Measurements from ENCODE around the gene OR5H14.
"Not testable (repeated sequence)": the region's sequence is repeated elsewhere in the genome, so short reads cannot be mapped to it uniquely, and the experiment has no call there.

OR5H14 gene

DNA sequence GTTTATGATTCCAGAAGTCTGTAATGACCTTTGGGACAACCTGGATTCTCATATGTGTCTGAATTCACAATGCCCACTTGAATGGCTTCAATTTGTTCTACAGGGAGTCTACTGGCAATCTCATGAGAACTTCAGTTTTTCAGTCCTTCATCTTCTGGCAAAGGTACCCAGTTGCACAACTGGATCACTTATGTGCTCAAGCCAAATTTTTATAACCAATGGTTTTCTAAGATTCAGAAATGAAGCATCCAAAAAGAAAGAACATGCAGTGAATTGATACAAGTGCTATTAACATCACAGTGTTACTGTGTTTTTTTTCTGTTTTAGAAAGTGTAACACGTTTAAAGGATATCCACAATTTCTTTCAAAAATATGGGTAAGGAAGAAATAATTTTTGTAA lies at the start of gene OR5H14:
Gene OR5H14 (plus strand): TSS at position 301 of the 400 bp plus-strand sequence. CDS start 1,907 bp downstream, outside the sequence.
- Histone ChIP-seq H3K27me3 (replicated peaks; ENCODE audit: control insufficient read depth, insufficient read depth, low read length) (no peaks in the 10 kb centered on the region), H3K4me3 (ENCODE audit: low read length) (no peak within 1 kb of the TSS), H3K36me3 (ENCODE audit: control insufficient read depth, insufficient read depth, low read length, severe bottlenecking) (no peaks in the 10 kb centered on the region), H3K9ac (ENCODE audit: low read length) (no peak within 1 kb of the TSS), H3K4me1 (ENCODE audit: control insufficient read depth, insufficient read depth, low read length) (no peaks in the 10 kb centered on the region), H3K9me3 (ENCODE audit: control insufficient read depth, low read length) (no peaks in the 10 kb centered on the region)
- no peak for DNase-seq (ENCODE audit: low read depth)

DNA sequence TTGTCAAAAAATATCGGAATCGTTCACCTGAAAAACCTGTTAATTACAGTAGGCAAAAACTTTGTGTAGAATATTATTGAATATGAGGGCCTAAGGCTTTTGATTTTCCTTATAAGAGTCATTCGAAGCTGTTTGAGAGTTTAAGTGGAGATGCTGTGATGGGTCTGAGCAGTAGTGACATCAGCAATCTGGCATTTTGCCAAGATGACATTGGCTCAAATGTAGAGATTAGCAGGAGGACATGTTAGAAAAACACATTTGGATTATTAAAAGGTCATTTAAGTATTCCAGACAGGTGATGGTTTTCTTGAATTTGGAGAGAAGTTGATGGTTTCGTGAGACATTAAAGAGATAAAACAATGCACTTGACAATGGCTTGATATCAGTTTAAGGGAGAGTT lies 47.4 kb upstream of the OR5H14 start:
- no peak for DNase-seq (ENCODE audit: low read depth)
- Histone ChIP-seq H3K4me3 (ENCODE audit: low read length) (no peak overlapping the region), H3K36me3 (ENCODE audit: control insufficient read depth, insufficient read depth, low read length, severe bottlenecking) (no peaks in the 10 kb centered on the region), H3K9ac (ENCODE audit: low read length) (no peak overlapping the region), H3K4me1 (ENCODE audit: control insufficient read depth, insufficient read depth, low read length) (no peaks in the 10 kb centered on the region), H3K27me3 (replicated peaks; ENCODE audit: control insufficient read depth, insufficient read depth, low read length) (no peaks in the 10 kb centered on the region), H3K9me3 (ENCODE audit: control insufficient read depth, low read length) (no peaks in the 10 kb centered on the region)

DNA sequence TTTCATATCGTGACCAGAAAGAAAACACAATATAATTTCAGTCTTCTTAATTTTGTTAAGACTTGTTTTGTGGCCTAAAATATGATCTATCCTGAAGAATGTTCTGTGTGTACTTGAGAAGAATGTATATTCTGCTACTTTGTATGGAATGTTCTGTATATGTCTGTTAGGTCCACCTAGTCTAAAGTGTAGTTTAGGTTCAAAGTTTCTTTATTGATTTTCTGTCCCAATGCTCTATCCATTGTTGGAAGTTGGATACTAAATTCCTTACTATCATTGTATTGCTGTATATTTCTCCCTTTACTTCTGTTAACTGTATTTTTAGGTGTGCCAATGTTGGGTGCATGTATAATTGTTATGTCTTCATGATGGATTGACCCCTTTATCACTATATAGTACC lies 39.1 kb upstream of the OR5H14 start:
- H3K9me3 ChIP-seq (ENCODE audit: control insufficient read depth, low read length): peaks cover 24% of the 10 kb centered on the region
- H3K4me3 ChIP-seq (ENCODE audit: low read length): no peak overlapping the region
- H3K27me3 ChIP-seq (replicated peaks; ENCODE audit: control insufficient read depth, insufficient read depth, low read length): no peaks in the 10 kb centered on the region
- no peak for DNase-seq (ENCODE audit: low read depth)
- no peaks in the 10 kb centered on the region for H3K36me3 ChIP-seq (ENCODE audit: control insufficient read depth, insufficient read depth, low read length, severe bottlenecking)
- H3K4me1 ChIP-seq (ENCODE audit: control insufficient read depth, insufficient read depth, low read length): no peaks in the 10 kb centered on the region
- H3K9ac ChIP-seq (ENCODE audit: low read length): no peak overlapping the region

DNA sequence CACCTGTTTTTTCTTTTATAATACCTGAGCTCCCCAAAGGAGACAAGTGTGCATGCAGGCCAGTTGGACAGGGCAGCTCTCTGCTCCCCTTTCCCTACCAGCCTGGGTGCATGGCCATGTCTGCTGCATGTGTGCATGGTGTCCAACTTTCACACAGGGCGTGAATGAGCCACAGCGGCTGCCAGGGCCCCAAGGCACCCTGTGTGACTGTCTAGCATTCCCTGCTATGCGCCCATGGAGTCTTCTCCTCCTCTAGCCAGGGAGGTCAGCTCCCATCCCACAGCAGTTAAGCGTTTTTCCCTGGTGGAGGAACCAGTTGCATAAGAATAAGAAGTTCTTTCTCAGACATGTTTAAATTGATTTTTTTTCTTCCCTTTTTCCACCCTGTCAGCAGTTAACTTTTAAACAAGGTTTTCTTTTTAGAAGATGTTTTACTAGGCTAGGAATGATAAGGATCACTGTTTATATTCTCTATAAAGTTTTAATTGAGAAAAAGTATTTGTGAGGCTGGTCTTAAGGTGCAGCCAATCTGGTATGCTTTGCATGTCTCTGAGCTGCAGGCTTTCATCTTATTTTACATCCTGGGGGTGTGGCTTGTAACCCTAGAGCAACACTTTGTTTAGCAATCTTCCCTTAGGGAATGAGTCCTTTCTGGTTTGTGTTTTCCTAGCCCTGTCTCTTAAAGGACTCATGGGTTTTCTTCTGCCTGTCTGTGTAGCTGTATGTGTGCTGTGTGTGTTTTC lies 37.3 kb upstream of the OR5H14 start:
- no peak overlapping the region for H3K4me3 ChIP-seq (ENCODE audit: low read length)

DNA sequence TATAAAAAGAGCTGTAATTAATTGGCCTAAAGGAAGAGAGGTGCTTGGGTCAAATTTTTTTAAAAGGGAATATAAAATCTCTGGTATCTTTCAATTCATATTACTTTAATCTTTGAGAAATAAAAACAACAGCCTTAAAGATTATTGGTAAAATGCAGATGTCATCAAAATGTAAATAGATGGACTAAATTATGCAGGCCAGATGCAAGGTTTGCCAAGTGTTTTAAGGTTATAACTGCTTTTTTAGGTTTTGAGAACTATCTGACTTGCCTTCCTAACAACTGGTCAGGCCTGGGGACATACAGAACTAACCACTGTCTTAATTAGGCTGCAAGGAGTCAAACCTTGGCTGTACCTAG lies 36.8 kb upstream of the OR5H14 start:
- Histone ChIP-seq H3K9ac (ENCODE audit: low read length) (no peak overlapping the region), H3K36me3 (ENCODE audit: control insufficient read depth, insufficient read depth, low read length, severe bottlenecking) (no peaks in the 10 kb centered on the region), H3K9me3 (ENCODE audit: control insufficient read depth, low read length) (peaks cover 24% of the 10 kb centered on the region), H3K4me1 (ENCODE audit: control insufficient read depth, insufficient read depth, low read length) (no peaks in the 10 kb centered on the region), H3K27me3 (replicated peaks; ENCODE audit: control insufficient read depth, insufficient read depth, low read length) (no peaks in the 10 kb centered on the region), H3K4me3 (ENCODE audit: low read length) (no peak overlapping the region)
- DNase-seq (ENCODE audit: low read depth): no peak

More for the DNA sequence above, 37.3 kb upstream of the OR5H14 start:
- DNase-seq (ENCODE audit: low read depth): no peak
- H3K36me3 ChIP-seq (ENCODE audit: control insufficient read depth, insufficient read depth, low read length, severe bottlenecking): no peaks in the 10 kb centered on the region
- H3K4me1 ChIP-seq (ENCODE audit: control insufficient read depth, insufficient read depth, low read length): no peaks in the 10 kb centered on the region
- no peaks in the 10 kb centered on the region for H3K27me3 ChIP-seq (replicated peaks; ENCODE audit: control insufficient read depth, insufficient read depth, low read length)
- peaks cover 24% of the 10 kb centered on the region for H3K9me3 ChIP-seq (ENCODE audit: control insufficient read depth, low read length)
- no peak overlapping the region for H3K9ac ChIP-seq (ENCODE audit: low read length)

DNA sequence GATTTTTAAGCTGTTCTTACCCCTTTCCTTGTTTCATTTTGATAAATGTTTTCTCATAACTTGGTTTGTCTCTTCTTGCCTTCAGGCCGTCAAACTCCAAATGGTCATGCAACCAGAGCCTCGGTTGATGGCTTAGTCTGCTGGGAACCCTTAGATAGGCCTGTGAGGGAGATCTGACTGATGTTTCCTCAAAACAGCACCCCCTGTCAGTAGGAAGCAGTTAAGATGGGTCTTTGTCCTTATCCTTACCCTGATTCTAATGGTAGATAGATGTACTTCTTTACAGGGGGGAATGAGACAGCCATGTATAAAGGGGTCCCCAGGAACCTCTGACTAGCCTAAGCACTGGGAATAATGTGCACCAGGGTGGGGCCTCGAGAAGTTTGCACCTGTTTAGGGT lies 33.0 kb upstream of the OR5H14 start:
- no peaks in the 10 kb centered on the region for H3K27me3 ChIP-seq (replicated peaks; ENCODE audit: control insufficient read depth, insufficient read depth, low read length)
- H3K36me3 ChIP-seq (ENCODE audit: control insufficient read depth, insufficient read depth, low read length, severe bottlenecking): no peaks in the 10 kb centered on the region
- H3K4me3 ChIP-seq (ENCODE audit: low read length): no peak overlapping the region
- H3K9me3 ChIP-seq (ENCODE audit: control insufficient read depth, low read length): peaks cover 27% of the 10 kb centered on the region
- H3K4me1 ChIP-seq (ENCODE audit: control insufficient read depth, insufficient read depth, low read length): no peaks in the 10 kb centered on the region
- no peak for DNase-seq (ENCODE audit: low read depth)
- H3K9ac ChIP-seq (ENCODE audit: low read length): no peak overlapping the region

DNA sequence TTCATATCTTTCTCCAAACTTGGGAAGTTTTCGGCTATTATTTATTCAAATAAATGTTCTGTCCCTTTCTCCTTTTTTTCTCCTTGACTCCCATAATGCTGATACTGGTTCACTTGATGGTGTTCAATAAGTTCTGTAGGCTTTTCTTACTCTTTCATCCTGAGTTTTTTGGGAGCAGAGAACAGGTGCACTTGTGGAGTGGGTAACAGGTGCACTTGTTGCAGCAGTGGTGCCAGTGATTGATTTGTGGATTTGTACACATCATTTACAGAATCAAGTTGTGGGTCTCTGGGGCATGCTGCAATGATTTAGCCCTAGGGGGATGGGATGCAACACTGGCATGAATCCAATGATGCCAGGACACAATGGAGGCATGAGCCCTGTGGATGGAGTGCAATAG lies 31.6 kb upstream of the OR5H14 start:
- H3K4me1 ChIP-seq (ENCODE audit: control insufficient read depth, insufficient read depth, low read length): no peaks in the 10 kb centered on the region
- H3K36me3 ChIP-seq (ENCODE audit: control insufficient read depth, insufficient read depth, low read length, severe bottlenecking): no peaks in the 10 kb centered on the region
- H3K9ac ChIP-seq (ENCODE audit: low read length): no peak overlapping the region
- H3K4me3 ChIP-seq (ENCODE audit: low read length): no peak overlapping the region
- no peaks in the 10 kb centered on the region for H3K27me3 ChIP-seq (replicated peaks; ENCODE audit: control insufficient read depth, insufficient read depth, low read length)
- DNase-seq (ENCODE audit: low read depth): no peak
- peaks cover 24% of the 10 kb centered on the region for H3K9me3 ChIP-seq (ENCODE audit: control insufficient read depth, low read length)

DNA sequence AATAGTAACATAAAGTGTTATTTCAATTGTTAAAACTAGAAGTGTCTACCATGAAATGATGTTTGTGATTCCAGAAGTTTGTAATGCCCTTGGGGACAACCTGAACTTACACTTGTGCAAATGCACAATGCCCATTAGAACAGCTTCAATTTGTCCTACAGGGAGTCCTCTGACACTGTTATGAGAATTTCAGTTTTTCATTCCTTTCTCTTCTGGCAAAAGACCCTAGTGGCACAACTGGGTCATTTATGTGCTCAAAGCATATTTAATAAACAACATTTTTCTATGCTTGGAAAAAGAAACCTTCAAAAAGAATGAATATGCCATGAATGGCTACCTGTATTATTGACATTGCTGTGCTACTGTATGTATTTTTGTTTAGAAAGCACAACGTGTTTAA lies 16.9 kb upstream of the OR5H14 start, which contains the start of gene OR5H1:
Gene OR5H1 (plus strand): TSS at position 301 of the 400 bp plus-strand sequence. CDS start 1,977 bp downstream, outside the sequence.
- no peaks in the 10 kb centered on the region for H3K27me3 ChIP-seq (replicated peaks; ENCODE audit: control insufficient read depth, insufficient read depth, low read length)
- H3K4me3 ChIP-seq (ENCODE audit: low read length): no peak within 1 kb of the TSS
- H3K36me3 ChIP-seq (ENCODE audit: control insufficient read depth, insufficient read depth, low read length, severe bottlenecking): no peaks in the 10 kb centered on the region
- no peaks in the 10 kb centered on the region for H3K9me3 ChIP-seq (ENCODE audit: control insufficient read depth, low read length)
- no peak for DNase-seq (ENCODE audit: low read depth)
- H3K9ac ChIP-seq (ENCODE audit: low read length): no peak within 1 kb of the TSS
- no peaks in the 10 kb centered on the region for H3K4me1 ChIP-seq (ENCODE audit: control insufficient read depth, insufficient read depth, low read length)

DNA sequence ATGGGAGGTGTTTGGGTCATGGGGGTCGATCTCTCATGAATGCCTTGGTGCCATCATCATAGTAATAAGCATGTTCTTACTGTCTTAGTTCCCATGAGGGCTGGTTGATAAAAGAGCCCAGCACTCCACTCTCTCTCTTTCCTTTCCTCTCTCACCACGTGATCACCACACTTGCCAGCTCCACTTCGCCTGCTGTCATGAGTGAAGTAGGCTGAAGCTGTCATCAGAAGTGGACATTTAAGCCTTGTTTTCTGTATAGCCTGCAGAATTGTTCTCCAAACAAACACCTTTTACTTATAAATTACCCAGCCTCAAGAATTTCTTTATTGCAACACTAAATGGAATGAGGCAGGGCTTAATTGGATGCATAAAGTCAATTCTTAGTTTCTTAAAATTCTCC lies 10.6 kb upstream of the OR5H14 start:
- no peaks in the 10 kb centered on the region for H3K27me3 ChIP-seq (replicated peaks; ENCODE audit: control insufficient read depth, insufficient read depth, low read length)
- no peak overlapping the region for H3K9ac ChIP-seq (ENCODE audit: low read length)
- H3K4me3 ChIP-seq (ENCODE audit: low read length): no peak overlapping the region
- no peaks in the 10 kb centered on the region for H3K36me3 ChIP-seq (ENCODE audit: control insufficient read depth, insufficient read depth, low read length, severe bottlenecking)
- no peaks in the 10 kb centered on the region for H3K4me1 ChIP-seq (ENCODE audit: control insufficient read depth, insufficient read depth, low read length)
- no peak for DNase-seq (ENCODE audit: low read depth)
- no peaks in the 10 kb centered on the region for H3K9me3 ChIP-seq (ENCODE audit: control insufficient read depth, low read length)

DNA sequence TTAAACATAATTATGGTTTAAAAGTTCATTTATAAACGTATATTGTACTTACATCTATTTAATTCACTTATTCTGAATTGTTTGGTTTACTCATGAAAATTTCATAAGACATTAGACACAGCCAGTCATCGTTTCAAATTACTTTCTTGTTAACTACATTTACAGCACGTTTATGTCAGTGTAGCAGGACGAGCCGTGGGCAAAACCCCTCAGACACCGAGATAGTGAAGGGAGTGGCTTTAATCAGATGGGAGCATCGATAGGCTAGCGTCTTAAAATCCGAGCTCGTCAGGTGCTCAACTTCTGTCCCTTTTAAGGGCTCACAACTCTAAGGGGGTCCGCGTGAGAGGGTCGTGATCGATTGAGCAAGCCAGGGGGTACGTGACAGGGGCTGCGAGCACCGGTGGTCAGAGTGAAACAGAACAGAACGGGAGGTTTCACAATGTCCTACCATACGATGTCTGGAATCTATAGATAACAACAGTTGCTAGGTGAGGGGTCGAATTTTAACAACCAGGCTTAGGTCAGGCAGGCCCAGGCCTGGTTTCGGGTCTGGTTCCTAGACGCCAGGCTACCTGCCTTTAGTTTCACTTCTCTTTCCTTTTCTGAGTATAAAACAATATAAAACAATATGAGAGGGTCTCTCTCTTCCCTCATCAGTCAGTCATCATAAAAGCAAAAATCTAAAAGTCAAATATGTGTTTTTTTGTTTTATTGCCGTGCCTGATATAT lies 9.3 kb upstream of the OR5H14 start:
- not testable (repeated sequence) for H3K9me3 ChIP-seq (ENCODE audit: control insufficient read depth, low read length); H3K9ac ChIP-seq (ENCODE audit: low read length); H3K36me3 ChIP-seq (ENCODE audit: control insufficient read depth, insufficient read depth, low read length, severe bottlenecking); H3K4me1 ChIP-seq (ENCODE audit: control insufficient read depth, insufficient read depth, low read length); DNase-seq (ENCODE audit: low read depth); H3K27me3 ChIP-seq (replicated peaks; ENCODE audit: control insufficient read depth, insufficient read depth, low read length); H3K4me3 ChIP-seq (ENCODE audit: low read length)

DNA sequence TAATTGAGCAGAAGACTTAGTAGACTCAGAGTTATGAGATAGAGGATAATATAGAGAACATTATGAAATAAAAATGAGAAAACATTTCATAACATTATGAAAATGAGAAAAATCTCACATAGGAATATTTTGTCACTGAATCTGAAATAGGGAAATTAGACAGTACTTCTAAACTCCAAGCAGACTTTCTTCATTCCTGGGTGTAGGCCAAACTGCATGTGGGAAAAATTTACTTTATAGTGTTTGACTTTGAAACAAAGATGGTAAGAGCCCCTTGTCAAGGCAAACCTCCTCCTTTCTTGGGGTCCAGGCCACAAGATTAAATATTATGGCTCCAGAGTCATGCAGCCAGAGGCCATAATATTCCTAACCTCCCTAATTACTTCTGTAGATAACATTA lies 6.7 kb upstream of the OR5H14 start:
- Histone ChIP-seq H3K4me3 (ENCODE audit: low read length) (no peak overlapping the region), H3K4me1 (ENCODE audit: control insufficient read depth, insufficient read depth, low read length) (no peaks in the 10 kb centered on the region), H3K36me3 (ENCODE audit: control insufficient read depth, insufficient read depth, low read length, severe bottlenecking) (no peaks in the 10 kb centered on the region), H3K9me3 (ENCODE audit: control insufficient read depth, low read length) (no peaks in the 10 kb centered on the region), H3K9ac (ENCODE audit: low read length) (no peak overlapping the region), H3K27me3 (replicated peaks; ENCODE audit: control insufficient read depth, insufficient read depth, low read length) (no peaks in the 10 kb centered on the region)
- DNase-seq (ENCODE audit: low read depth): no peak

Measured in adipocyte (in vitro differentiated cells).